ENCODE measurements around the gene METTL21C.

Gene METTL21C

GRCh38 chr13:102658660-102659059, 36.2 kb downstream of the METTL21C start:
- no peak for DNase-seq

- no peak for DNase-seq
These were observed 37.2 kb downstream of the METTL21C start for GRCh38 chr13:102657630-102658029.

- no peak for DNase-seq
These were observed 40.1 kb downstream of the METTL21C start for GRCh38 chr13:102654756-102655155.

- DNase-seq, result no peak
These were observed 43.0 kb downstream of the METTL21C start for GRCh38 chr13:102651892-102652291.

GRCh38 chr13:102651392-102651791, 43.5 kb downstream of the METTL21C start:
- DNase-seq, result no peak

GRCh38 chr13:102650444-102650843, 44.4 kb downstream of the METTL21C start:
- DNase-seq, result no peak

- DNase-seq, result no peak
These were observed 46.8 kb downstream of the METTL21C start for GRCh38 chr13:102648046-102648445.

- DNase-seq, result no peak
These were observed 49.1 kb downstream of the METTL21C start for GRCh38 chr13:102645701-102646100.

GRCh38 chr13:102643656-102644055, 51.2 kb downstream of the METTL21C start:
- no peak for DNase-seq

GRCh38 chr13:102642475-102642874, 52.4 kb downstream of the METTL21C start:
- DNase-seq, result no peak

GRCh38 chr13:102642029-102642428, 52.8 kb downstream of the METTL21C start:
- no peak for DNase-seq

GRCh38 chr13:102638741-102639140, 56.1 kb downstream of the METTL21C start:
- no peak for DNase-seq

All from activated CD4-positive, alpha-beta T cell treated with anti-CD3 and anti-CD28 coated beads, Interleukin-2, amount 50 U/mL, for 4 hours (primary cell).